ENCODE results near the gene SPSB3.

SPSB3 gene

DNA sequence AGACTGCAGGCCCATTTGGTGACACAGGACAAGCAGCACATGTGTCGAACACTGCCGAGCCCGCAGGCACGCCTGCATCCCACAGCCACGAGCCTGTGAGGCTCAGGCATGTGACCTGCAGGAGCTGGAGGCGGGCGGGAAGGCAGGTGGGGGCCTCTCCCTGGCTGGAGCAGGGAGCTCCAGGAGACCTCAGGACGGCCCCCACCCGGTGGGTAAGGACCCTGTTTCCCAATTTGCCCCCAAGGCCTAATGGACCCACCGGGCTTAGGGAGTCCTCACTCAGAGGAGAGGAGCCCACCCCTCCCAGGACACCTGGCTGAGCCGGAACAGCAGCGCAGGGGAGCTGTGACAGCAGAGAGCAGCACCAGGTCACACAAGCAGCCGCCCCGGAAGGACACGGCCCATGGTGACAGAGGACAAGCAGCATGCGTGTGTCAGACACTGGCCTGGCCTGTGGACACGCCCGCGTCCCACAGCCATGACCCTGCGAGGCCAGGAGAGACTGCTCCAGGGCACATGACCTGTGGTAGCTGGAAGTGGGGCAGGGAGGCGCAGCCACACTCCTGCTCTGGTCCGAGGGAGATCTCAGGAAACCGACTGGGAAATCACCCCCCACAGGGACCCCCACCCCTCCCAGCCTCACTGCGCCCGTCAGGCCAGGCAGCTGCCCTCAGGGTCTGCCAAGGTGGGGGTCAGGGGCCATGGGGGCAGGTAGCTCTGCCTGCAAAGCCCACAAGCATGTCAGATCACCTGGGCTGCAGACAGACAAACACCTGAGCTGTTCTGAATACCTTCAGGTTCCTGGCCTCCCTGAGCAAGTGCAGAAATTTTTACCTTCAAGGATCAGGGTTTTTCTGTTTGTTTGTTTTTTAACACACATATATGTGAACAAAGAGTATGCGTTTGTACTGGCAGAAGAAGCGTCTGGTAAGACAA lies 2.4 kb downstream of the SPSB3 start:
- ChIA-PET POLR2A (ENCODE audit: low non-redundant PET) (no interaction called here), CTCF (no interaction called here)
- TF ChIP-seq, protein P1, sequence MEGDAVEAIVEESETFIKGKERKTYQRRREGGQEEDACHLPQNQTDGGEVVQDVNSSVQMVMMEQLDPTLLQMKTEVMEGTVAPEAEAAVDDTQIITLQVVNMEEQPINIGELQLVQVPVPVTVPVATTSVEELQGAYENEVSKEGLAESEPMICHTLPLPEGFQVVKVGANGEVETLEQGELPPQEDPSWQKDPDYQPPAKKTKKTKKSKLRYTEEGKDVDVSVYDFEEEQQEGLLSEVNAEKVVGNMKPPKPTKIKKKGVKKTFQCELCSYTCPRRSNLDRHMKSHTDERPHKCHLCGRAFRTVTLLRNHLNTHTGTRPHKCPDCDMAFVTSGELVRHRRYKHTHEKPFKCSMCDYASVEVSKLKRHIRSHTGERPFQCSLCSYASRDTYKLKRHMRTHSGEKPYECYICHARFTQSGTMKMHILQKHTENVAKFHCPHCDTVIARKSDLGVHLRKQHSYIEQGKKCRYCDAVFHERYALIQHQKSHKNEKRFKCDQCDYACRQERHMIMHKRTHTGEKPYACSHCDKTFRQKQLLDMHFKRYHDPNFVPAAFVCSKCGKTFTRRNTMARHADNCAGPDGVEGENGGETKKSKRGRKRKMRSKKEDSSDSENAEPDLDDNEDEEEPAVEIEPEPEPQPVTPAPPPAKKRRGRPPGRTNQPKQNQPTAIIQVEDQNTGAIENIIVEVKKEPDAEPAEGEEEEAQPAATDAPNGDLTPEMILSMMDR (conservative IDR thresholded peaks at IDR 0.05; ENCODE audit: low read depth), result no peak
- no peak for DNase-seq (ENCODE audit: low spot score)
- H3K27ac ChIP-seq, result peak overlapping the region; percentile 92

DNA sequence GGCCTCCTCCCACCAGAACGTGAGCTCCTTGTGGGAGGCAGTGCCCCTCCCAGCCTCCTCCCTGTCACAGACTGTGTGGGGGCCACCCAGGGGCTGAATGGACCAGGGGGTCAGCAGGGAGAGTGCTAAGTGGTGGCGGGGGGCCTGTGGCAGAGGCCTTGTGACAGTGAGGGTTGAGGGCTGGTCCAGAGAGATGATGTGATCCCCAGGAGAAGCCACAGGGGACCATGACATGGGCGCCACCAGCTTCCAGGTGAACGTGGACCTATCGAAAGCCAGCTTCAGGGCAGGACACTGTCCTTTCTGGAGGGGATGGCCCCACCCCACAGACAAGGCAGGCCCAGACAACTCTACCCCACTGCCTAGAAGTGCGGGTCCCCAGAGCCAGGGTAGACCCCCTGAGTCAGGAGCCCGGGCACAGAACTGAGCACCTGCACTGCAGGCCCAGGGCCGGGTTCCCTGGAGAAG lies 3.1 kb downstream of the SPSB3 start:
- DNase-seq (ENCODE audit: low spot score), result no peak
- CTCF ChIA-PET, result no interaction called here
- TF ChIP-seq, protein P1 (conservative IDR thresholded peaks at IDR 0.05; ENCODE audit: low read depth), result no peak
- H3K27ac ChIP-seq, result peak overlapping the region; percentile 92
- POLR2A ChIA-PET (ENCODE audit: low non-redundant PET), result no interaction called here

DNA sequence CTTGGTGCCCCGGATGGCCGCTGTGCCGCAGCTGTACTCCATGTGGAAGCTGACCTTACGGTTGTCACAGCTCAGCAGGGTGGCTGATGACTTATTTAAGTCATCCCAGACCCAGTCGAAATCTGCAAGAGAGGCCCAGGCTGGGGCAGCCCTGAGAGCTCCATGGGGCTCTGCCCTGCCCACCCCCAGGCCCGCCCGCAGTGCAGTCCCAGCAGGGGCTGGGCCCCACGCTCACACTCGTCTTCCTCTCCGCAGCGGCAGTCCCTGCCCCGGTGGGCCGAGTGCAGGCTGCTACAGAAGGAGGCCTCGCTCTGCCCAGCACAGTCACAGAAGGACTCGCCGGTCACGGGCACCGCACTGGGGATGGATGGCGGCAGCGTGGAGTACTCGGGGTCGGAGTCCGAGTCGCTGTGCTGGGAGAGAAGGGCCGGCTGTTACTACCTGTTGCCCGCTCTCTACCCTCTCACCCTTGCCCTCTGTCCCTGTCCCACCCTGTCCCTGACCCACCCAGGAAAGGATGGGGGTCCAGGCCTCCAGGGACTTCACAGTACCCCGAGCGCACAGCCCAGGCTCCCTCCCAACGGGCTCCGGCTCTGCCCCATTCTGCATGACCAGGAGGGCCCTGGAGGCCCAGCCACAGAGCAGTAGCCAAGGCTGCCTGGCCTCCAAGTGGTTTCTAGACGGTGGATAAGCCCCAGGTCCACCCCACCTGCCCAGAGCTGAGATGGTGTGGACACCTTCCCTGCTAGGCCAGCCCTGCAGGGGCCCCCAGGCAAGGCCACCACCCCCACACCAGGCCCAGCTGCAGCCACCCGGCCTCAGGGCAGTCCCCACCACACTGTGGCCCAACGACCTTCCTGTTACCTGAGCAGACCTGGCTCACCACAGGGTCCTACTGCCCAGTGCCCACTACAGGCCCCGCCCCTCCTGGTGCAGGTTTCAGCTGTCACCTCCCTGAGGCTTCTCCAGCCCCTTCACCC lies 3.9 kb downstream of the SPSB3 start:
- TF ChIP-seq, protein P1 (conservative IDR thresholded peaks at IDR 0.05; ENCODE audit: low read depth), result no peak
- CTCF ChIA-PET, result no interaction called here
- POLR2A ChIA-PET (ENCODE audit: low non-redundant PET), result no interaction called here
- peak overlapping the region; percentile 92 for H3K27ac ChIP-seq
- no peak for DNase-seq (ENCODE audit: low spot score)

DNA sequence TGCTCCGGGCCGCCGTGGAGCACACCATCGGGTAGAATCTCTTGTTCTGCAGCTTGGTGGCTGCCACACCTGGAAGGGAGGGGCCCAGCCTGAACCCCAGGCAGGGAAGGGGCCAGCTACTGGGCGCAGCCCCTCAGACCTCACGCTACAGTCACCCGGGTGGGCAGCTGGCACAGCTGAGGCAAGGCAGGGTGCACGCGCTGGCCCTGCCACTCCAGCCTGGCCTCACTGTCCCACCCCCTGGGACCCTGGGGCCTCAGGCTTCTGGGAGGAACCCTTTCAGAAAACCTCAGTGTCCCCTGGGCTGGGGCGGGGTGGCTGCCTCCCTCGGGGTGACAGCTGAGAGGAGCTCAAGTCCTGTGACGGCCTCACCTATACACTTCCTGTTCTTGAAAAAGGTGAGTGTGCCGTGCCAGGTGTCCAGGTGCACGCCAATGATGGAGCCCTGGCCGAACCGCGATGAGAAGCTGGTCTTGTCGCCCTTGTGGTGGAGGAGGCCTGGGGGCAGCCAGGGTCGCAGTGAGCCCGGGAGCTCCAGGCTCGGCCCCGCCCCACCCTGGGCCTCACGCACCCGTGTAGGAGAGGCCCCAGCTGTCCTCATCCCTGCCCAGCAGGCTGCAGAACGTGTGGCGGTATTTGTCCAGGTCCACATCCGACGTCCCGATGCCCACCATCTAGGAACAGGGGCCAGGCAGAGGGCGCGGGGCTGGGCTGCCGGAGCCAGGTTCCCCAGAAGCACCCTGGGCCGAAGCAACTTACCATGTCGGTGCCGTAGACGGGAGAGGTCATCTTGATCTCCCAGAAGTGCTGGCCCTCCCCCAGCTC lies 4.8 kb downstream of the SPSB3 start:
- no peak for DNase-seq (ENCODE audit: low spot score)
- ChIA-PET CTCF (no interaction called here), POLR2A (ENCODE audit: low non-redundant PET) (no interaction called here)
- H3K27ac ChIP-seq, result peak overlapping the region; percentile 92
- TF ChIP-seq, protein P1 (conservative IDR thresholded peaks at IDR 0.05; ENCODE audit: low read depth), result no peak

DNA sequence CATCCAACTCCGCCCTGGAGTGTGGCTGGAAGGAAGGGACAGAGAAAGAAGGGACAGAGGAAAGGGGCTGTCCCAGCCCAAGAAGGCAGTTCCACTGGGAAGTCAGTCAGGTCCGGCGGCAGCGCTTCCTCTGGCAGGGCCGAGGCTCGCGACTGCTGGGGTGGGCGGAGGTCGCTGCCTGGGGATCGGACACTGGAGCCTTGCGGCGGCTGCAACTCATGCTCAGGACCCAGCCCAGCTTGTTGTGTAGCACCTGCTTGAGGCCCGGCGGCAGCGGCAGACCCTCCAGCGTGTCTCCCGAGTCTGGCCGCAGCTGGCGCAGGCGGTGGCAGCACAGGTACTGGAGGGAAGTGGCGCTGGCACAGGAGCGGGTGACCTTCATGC lies 5.4 kb downstream of the SPSB3 start:
- POLR2A ChIA-PET (ENCODE audit: low non-redundant PET), result interaction anchor here (0.5 kb wide), 1 partner anchor 39 kb away, joined by 5 read pairs; no protein-coding TSS in a partner anchor
- no peak for DNase-seq (ENCODE audit: low spot score)

More for the DNA sequence above, 5.4 kb downstream of the SPSB3 start:
- TF ChIP-seq, protein P1 (conservative IDR thresholded peaks at IDR 0.05; ENCODE audit: low read depth), result no peak
- CTCF ChIA-PET, result no interaction called here
- peak overlapping the region; percentile 92 for H3K27ac ChIP-seq
